ENCODE data around the gene LRP1B.

Gene LRP1B

GRCh38 chr2:140876015-140876414 is 1254.8 kb downstream of the LRP1B start:
- Histone ChIP-seq H3K79me2 (ENCODE audit: insufficient read depth, low read length) (no peaks in the 10 kb centered on the region), H3F3A (ENCODE audit: insufficient read depth, low read length) (no peaks in the 10 kb centered on the region), H3K4me2 (ENCODE audit: low read length) (no peak overlapping the region), H3K27ac (ENCODE audit: low read depth, low read length, poor library complexity, severe bottlenecking) (no peak overlapping the region), H3K9me2 (ENCODE audit: low read depth, low read length) (no peaks in the 10 kb centered on the region), H3K36me3 (ENCODE audit: insufficient read depth, low read length) (no peaks in the 10 kb centered on the region), H4K20me1 (ENCODE audit: insufficient read depth, low read length) (no peaks in the 10 kb centered on the region), H2AFZ (ENCODE audit: low read length) (no peak overlapping the region), H3K9me3 (ENCODE audit: low read length) (peaks cover 5% of the 10 kb centered on the region; the same call in 1 of the 2 replicates), H3K4me1 (ENCODE audit: insufficient read depth, low read length, severe bottlenecking) (no peaks in the 10 kb centered on the region), H3K27me3 (ENCODE audit: insufficient read depth, low read length) (no peaks in the 10 kb centered on the region), H3K9ac (ENCODE audit: low read length) (no peak overlapping the region), H3K4me3 (ENCODE audit: low read depth, low read length, poor library complexity, severe bottlenecking) (no peak overlapping the region)
- no peak for TF ChIP-seq EZH2 (IDR thresholded peaks at IDR 0.05; ENCODE audit: borderline replicate concordance, low read length)
- no peak for TF ChIP-seq CTCF (IDR thresholded peaks at IDR 0.05; ENCODE audit: low read length)

GRCh38 chr2:140873915-140874531 is 1256.8 kb downstream of the LRP1B start:
- Histone ChIP-seq H4K20me1 (ENCODE audit: insufficient read depth, low read length) (no peaks in the 10 kb centered on the region), H2AFZ (ENCODE audit: low read length) (no peak overlapping the region), H3K27me3 (ENCODE audit: insufficient read depth, low read length) (no peaks in the 10 kb centered on the region), H3K4me2 (ENCODE audit: low read length) (no peak overlapping the region), H3K4me3 (ENCODE audit: low read depth, low read length, poor library complexity, severe bottlenecking) (no peak overlapping the region), H3K4me1 (ENCODE audit: insufficient read depth, low read length, severe bottlenecking) (no peaks in the 10 kb centered on the region), H3K9me2 (ENCODE audit: low read depth, low read length) (no peaks in the 10 kb centered on the region), H3K9ac (ENCODE audit: low read length) (no peak overlapping the region), H3K9me3 (ENCODE audit: low read length) (peaks cover 5% of the 10 kb centered on the region; the same call in 1 of the 2 replicates), H3K79me2 (ENCODE audit: insufficient read depth, low read length) (no peaks in the 10 kb centered on the region), H3F3A (ENCODE audit: insufficient read depth, low read length) (no peaks in the 10 kb centered on the region), H3K36me3 (ENCODE audit: insufficient read depth, low read length) (no peaks in the 10 kb centered on the region), H3K27ac (ENCODE audit: low read depth, low read length, poor library complexity, severe bottlenecking) (no peak overlapping the region)
- no peak for TF ChIP-seq CTCF (IDR thresholded peaks at IDR 0.05; ENCODE audit: low read length)
- TF ChIP-seq EZH2 (IDR thresholded peaks at IDR 0.05; ENCODE audit: borderline replicate concordance, low read length): no peak

- TF ChIP-seq CTCF (IDR thresholded peaks at IDR 0.05; ENCODE audit: low read length) (no peak), EZH2 (IDR thresholded peaks at IDR 0.05; ENCODE audit: borderline replicate concordance, low read length) (no peak)
- Histone ChIP-seq H3K27me3 (ENCODE audit: insufficient read depth, low read length) (no peaks in the 10 kb centered on the region), H2AFZ (ENCODE audit: low read length) (no peak overlapping the region)
Measured at GRCh38 chr2:140869925-140870324, 1260.9 kb downstream of the LRP1B start.

More at GRCh38 chr2:140869925-140870324, 1260.9 kb downstream of the LRP1B start:
- no peak overlapping the region for H3K27ac ChIP-seq (ENCODE audit: low read depth, low read length, poor library complexity, severe bottlenecking)
- no peaks in the 10 kb centered on the region for H3K9me3 ChIP-seq (ENCODE audit: low read length)
- no peaks in the 10 kb centered on the region for H3K79me2 ChIP-seq (ENCODE audit: insufficient read depth, low read length)
- no peak overlapping the region for H3K9ac ChIP-seq (ENCODE audit: low read length)
- H3K36me3 ChIP-seq (ENCODE audit: insufficient read depth, low read length): no peaks in the 10 kb centered on the region
- no peaks in the 10 kb centered on the region for H3K4me1 ChIP-seq (ENCODE audit: insufficient read depth, low read length, severe bottlenecking)
- H3K9me2 ChIP-seq (ENCODE audit: low read depth, low read length): no peaks in the 10 kb centered on the region
- no peak overlapping the region for H3K4me3 ChIP-seq (ENCODE audit: low read depth, low read length, poor library complexity, severe bottlenecking)
- H3K4me2 ChIP-seq (ENCODE audit: low read length): no peak overlapping the region
- H3F3A ChIP-seq (ENCODE audit: insufficient read depth, low read length): no peaks in the 10 kb centered on the region
- H4K20me1 ChIP-seq (ENCODE audit: insufficient read depth, low read length): no peaks in the 10 kb centered on the region
